Measurements from ENCODE around the gene MPP3.

MPP3 gene

GRCh38 chr17:43857141-43857540 is 24.2 kb upstream of the MPP3 start:
- no peak for TF ChIP-seq CTCF (conservative IDR thresholded peaks at IDR 0.05; ENCODE audit: low read depth, low read length)
- Histone ChIP-seq H3K4me1 (ENCODE audit: low read depth, poor library complexity, severe bottlenecking) (no peaks in the 10 kb centered on the region), H3K27ac (no peak overlapping the region), H3K4me3 (IDR thresholded peaks at IDR 0.05; ENCODE audit: insufficient read depth, low read depth, low read length) (no peak overlapping the region), H3K79me2 (ENCODE audit: insufficient read depth, low read depth) (no peaks in the 10 kb centered on the region), H3K36me3 (ENCODE audit: insufficient read depth) (no peaks in the 10 kb centered on the region), H3K27me3 (ENCODE audit: insufficient read depth, low read depth) (peaks cover 46% of the 10 kb centered on the region), H3K4me2 (no peak overlapping the region), H2AFZ (ENCODE audit: low read depth) (no peak overlapping the region), H4K20me1 (ENCODE audit: insufficient read depth) (no peaks in the 10 kb centered on the region), H3K9ac (no peak overlapping the region)

- H2AFZ ChIP-seq (ENCODE audit: low read depth), result no peak overlapping the region
- no peak overlapping the region for H3K4me3 ChIP-seq (IDR thresholded peaks at IDR 0.05; ENCODE audit: insufficient read depth, low read depth, low read length)
- H3K27me3 ChIP-seq (ENCODE audit: insufficient read depth, low read depth), result peaks cover 48% of the 10 kb centered on the region
- H3K79me2 ChIP-seq (ENCODE audit: insufficient read depth, low read depth), result no peaks in the 10 kb centered on the region
- no peaks in the 10 kb centered on the region for H3K4me1 ChIP-seq (ENCODE audit: low read depth, poor library complexity, severe bottlenecking)
- H3K36me3 ChIP-seq (ENCODE audit: insufficient read depth), result no peaks in the 10 kb centered on the region
- H3K4me2 ChIP-seq, result no peak overlapping the region
- H3K27ac ChIP-seq, result no peak overlapping the region
- no peak overlapping the region for H3K9ac ChIP-seq
- H4K20me1 ChIP-seq (ENCODE audit: insufficient read depth), result no peaks in the 10 kb centered on the region
- TF ChIP-seq CTCF (conservative IDR thresholded peaks at IDR 0.05; ENCODE audit: low read depth, low read length), result no peak
These were observed 23.2 kb upstream of the MPP3 start for GRCh38 chr17:43856141-43856540.

GRCh38 chr17:43855061-43855460 is 22.1 kb upstream of the MPP3 start:
- Histone ChIP-seq H3K4me2 (no peak overlapping the region), H3K4me3 (IDR thresholded peaks at IDR 0.05; ENCODE audit: insufficient read depth, low read depth, low read length) (no peak overlapping the region), H4K20me1 (ENCODE audit: insufficient read depth) (no peaks in the 10 kb centered on the region), H2AFZ (ENCODE audit: low read depth) (no peak overlapping the region), H3K27me3 (ENCODE audit: insufficient read depth, low read depth) (peaks cover 50% of the 10 kb centered on the region), H3K27ac (no peak overlapping the region), H3K4me1 (ENCODE audit: low read depth, poor library complexity, severe bottlenecking) (no peaks in the 10 kb centered on the region), H3K9ac (no peak overlapping the region), H3K79me2 (ENCODE audit: insufficient read depth, low read depth) (no peaks in the 10 kb centered on the region), H3K36me3 (ENCODE audit: insufficient read depth) (no peaks in the 10 kb centered on the region)
- no peak for TF ChIP-seq CTCF (conservative IDR thresholded peaks at IDR 0.05; ENCODE audit: low read depth, low read length)

GRCh38 chr17:43854498-43854897 is 21.6 kb upstream of the MPP3 start:
- no peak overlapping the region for H3K9ac ChIP-seq
- no peaks in the 10 kb centered on the region for H3K4me1 ChIP-seq (ENCODE audit: low read depth, poor library complexity, severe bottlenecking)
- H3K79me2 ChIP-seq (ENCODE audit: insufficient read depth, low read depth), result no peaks in the 10 kb centered on the region
- no peak overlapping the region for H3K4me3 ChIP-seq (IDR thresholded peaks at IDR 0.05; ENCODE audit: insufficient read depth, low read depth, low read length)
- no peak overlapping the region for H3K4me2 ChIP-seq
- no peaks in the 10 kb centered on the region for H4K20me1 ChIP-seq (ENCODE audit: insufficient read depth)
- no peak for TF ChIP-seq CTCF (conservative IDR thresholded peaks at IDR 0.05; ENCODE audit: low read depth, low read length)
- H2AFZ ChIP-seq (ENCODE audit: low read depth), result no peak overlapping the region
- H3K36me3 ChIP-seq (ENCODE audit: insufficient read depth), result no peaks in the 10 kb centered on the region
- no peak overlapping the region for H3K27ac ChIP-seq
- H3K27me3 ChIP-seq (ENCODE audit: insufficient read depth, low read depth), result peaks cover 49% of the 10 kb centered on the region
